GM12878 (cell line): ENCODE results near the gene LIPT1. TPM values are rescaled to one million over a fixed set of nuclear protein-coding genes. Genes with fewer than 3 reads are reported as not detected.

ENCODE experiments used
- ATF7 ChIP-seq: fragments of 450-650 bp; IDR thresholded peaks from 2 replicates; pipeline ENCODE4 v1.6.1; 2016; ENCODE audit warnings: low read depth, mild to moderate bottlenecking
- BCL11A ChIP-seq: IDR thresholded peaks from 2 replicates; pipeline ENCODE4 v1.6.1; 2011; ENCODE audit warnings: low read depth, low read length
- CHD2 ChIP-seq: IDR thresholded peaks from 2 replicates; pipeline ENCODE4 v1.6.1; 2011; ENCODE audit warnings: low read depth, low read length, improper control_type of control experiment, borderline replicate concordance
- DPF2 ChIP-seq: fragments of 450-650 bp; IDR thresholded peaks from 2 replicates; pipeline ENCODE4 v1.6.1; 2017; ENCODE audit warnings: mild to moderate bottlenecking
- EZH2 ChIP-seq: IDR thresholded peaks from 2 replicates; pipeline ENCODE4 v1.6.1; 2012; ENCODE audit warnings: low read depth, mild to moderate bottlenecking, control low read depth, inconsistent platforms, low read length, borderline replicate concordance; ENCODE audit not compliant: control insufficient read depth
- FOXM1 ChIP-seq: IDR thresholded peaks from 2 replicates; pipeline ENCODE4 v1.6.1; 2012; ENCODE audit warnings: low read depth, mild to moderate bottlenecking, inconsistent platforms, low read length, moderate library complexity
- JUNB ChIP-seq: IDR thresholded peaks from 2 replicates; pipeline ENCODE4 v1.6.1; 2016; ENCODE audit warnings: antibody characterized with exemption, mild to moderate bottlenecking
- KAT2A ChIP-seq: conservative IDR thresholded peaks from 2 replicates; pipeline ENCODE4 v1.6.1; 2011; ENCODE audit warnings: low read depth, low read length; ENCODE audit not compliant: control insufficient read depth
- NFYB ChIP-seq: IDR thresholded peaks from 2 replicates; pipeline ENCODE4 v1.6.1; 2011; ENCODE audit warnings: low read depth, mild to moderate bottlenecking, low read length, improper control_type of control experiment, moderate library complexity; ENCODE audit not compliant: insufficient read depth
- NR2F1 ChIP-seq: fragments of 450-650 bp; conservative IDR thresholded peaks from 2 replicates; pipeline ENCODE4 v1.6.1; 2017; ENCODE audit warnings: mild to moderate bottlenecking
- PAX8 ChIP-seq: fragments of 450-650 bp; IDR thresholded peaks from 2 replicates; pipeline ENCODE4 v1.6.1; 2017; ENCODE audit warnings: mild to moderate bottlenecking, moderate library complexity
- RAD21 ChIP-seq: IDR thresholded peaks from 2 replicates; pipeline ENCODE4 v1.6.1; 2011; ENCODE audit warnings: mild to moderate bottlenecking, low read depth, low read length, moderate library complexity; ENCODE audit not compliant: insufficient read depth
- RFX5 ChIP-seq: IDR thresholded peaks from 2 replicates; pipeline ENCODE4 v1.6.1; 2011; ENCODE audit warnings: low read depth, low read length, improper control_type of control experiment
- RUNX3 ChIP-seq: IDR thresholded peaks from 2 replicates; pipeline ENCODE4 v1.6.1; 2012; ENCODE audit warnings: low read length, inconsistent platforms
- WRNIP1 ChIP-seq: IDR thresholded peaks from 2 replicates; pipeline ENCODE4 v1.6.1; 2011; ENCODE audit warnings: low read depth, low read length, improper control_type of control experiment, borderline replicate concordance
- YY1 ChIP-seq: IDR thresholded peaks from 2 replicates; pipeline ENCODE4 v1.6.1; 2011; ENCODE audit warnings: low read depth, mild to moderate bottlenecking, low read length
- ZNF622 ChIP-seq: fragments of 450-650 bp; IDR thresholded peaks from 2 replicates; pipeline ENCODE4 v1.6.1; 2017; ENCODE audit warnings: mild to moderate bottlenecking, inconsistent platforms
- polyA plus RNA-seq, 11 experiments: library from polyadenylated mRNA; depleted of rRNA in 4 of 11; unstranded in 6 of 11; stranded (reverse) in 5 of 11; fragments of >200 nt; fragmentation: Nextera tagmentation in 4 of 11; fragmentation: Illumina TruSeq in 1 of 11; extraction: Ambion mirVana in 4 of 11; extraction: Trizol in 1 of 11; gene quantifications; 1 replicate in 1 of 11; 2 replicates in 10 of 11; pipeline versions ENCODE4 v1.2.1 to v1.2.3, GENCODE V29; 2011 to 2016; ENCODE audit warnings: inconsistent platforms in 2 of 11, missing spikeins in 2 of 11, low read depth in 1 of 11
- total RNA-seq, 4 experiments: library from RNA; depleted of rRNA in 3 of 4; stranded (reverse); fragments of >200 nt in 3 of 4; fragmentation: Illumina TruSeq in 1 of 4; extraction: Trizol in 1 of 4; gene quantifications; 2 replicates each; pipeline versions ENCODE4 v1.2.1 to v1.2.3, GENCODE V29; 2013 to 2021
- TF ChIP-seq, protein P1 (sequence below): fragments of 450-650 bp; IDR thresholded peaks from 2 replicates; pipeline ENCODE4 v1.6.1; 2016; ENCODE audit warnings: mild to moderate bottlenecking
- TF ChIP-seq, protein P2 (sequence below): fragments of 450-650 bp; IDR thresholded peaks from 2 replicates; pipeline ENCODE4 v1.6.1; 2014; ENCODE audit warnings: mild to moderate bottlenecking
- TF ChIP-seq, protein P3 (sequence below): fragments of 450-650 bp; IDR thresholded peaks from 2 replicates; pipeline ENCODE4 v1.6.1; 2016; ENCODE audit warnings: mild to moderate bottlenecking
- TF ChIP-seq, protein P4 (sequence below): fragments of 450-650 bp; IDR thresholded peaks from 2 replicates; pipeline ENCODE4 v1.6.1; 2016; ENCODE audit warnings: mild to moderate bottlenecking, moderate library complexity, borderline replicate concordance
- TF ChIP-seq, protein P5 (sequence below): fragments of 150-350 bp; IDR thresholded peaks from 2 replicates; pipeline ENCODE4 v1.6.1; 2016; ENCODE audit warnings: low read depth, low read length

The LIPT1 gene
- total and polyA plus RNA-seq, 10 of the 15 experiments (the other 5 are each of a cell fraction or from before 2014, with no cell fraction given): 8.0 to 15.5 (median 10.9) TPM

DNA sequence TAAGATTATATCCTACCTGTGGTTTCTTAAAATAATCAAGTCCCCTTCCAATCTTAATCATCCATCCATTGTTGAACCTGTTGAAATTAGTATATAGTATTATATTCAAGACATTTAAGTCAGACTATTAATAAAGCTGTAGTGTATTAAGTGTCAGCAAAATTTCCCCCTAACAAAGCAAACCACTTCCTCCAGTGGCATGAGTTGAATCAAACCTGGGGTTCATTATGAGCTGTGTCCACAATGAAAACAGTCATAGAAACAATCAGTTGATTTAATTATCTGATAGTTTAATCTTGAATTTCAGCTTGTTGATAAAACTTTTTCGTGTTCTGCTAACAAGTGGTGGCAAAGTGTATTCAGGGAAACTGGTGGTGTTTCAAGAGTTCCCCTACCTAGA, 14.8 kb downstream of the LIPT1 start (continued):
- TF ChIP-seq, protein P1, sequence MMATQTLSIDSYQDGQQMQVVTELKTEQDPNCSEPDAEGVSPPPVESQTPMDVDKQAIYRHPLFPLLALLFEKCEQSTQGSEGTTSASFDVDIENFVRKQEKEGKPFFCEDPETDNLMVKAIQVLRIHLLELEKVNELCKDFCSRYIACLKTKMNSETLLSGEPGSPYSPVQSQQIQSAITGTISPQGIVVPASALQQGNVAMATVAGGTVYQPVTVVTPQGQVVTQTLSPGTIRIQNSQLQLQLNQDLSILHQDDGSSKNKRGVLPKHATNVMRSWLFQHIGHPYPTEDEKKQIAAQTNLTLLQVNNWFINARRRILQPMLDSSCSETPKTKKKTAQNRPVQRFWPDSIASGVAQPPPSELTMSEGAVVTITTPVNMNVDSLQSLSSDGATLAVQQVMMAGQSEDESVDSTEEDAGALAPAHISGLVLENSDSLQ: no peak
- TF ChIP-seq DPF2 (peak; percentile 64; the same call in 1 of the 2 replicates), YY1 (no peak), CHD2 (no peak), RFX5 (no peak), PAX8 (no peak), ZNF622 (no peak), WRNIP1 (no peak), RAD21 (no peak), EZH2 (no peak), NFYB (no peak), FOXM1 (no peak), BCL11A (peak; percentile 77), RUNX3 (peak; percentile 87), ATF7 (no peak), KAT2A (no peak), JUNB (peak; percentile 84), NR2F1 (peak; percentile 36; the same call in 1 of the 2 replicates)
- TF ChIP-seq, protein P2, sequence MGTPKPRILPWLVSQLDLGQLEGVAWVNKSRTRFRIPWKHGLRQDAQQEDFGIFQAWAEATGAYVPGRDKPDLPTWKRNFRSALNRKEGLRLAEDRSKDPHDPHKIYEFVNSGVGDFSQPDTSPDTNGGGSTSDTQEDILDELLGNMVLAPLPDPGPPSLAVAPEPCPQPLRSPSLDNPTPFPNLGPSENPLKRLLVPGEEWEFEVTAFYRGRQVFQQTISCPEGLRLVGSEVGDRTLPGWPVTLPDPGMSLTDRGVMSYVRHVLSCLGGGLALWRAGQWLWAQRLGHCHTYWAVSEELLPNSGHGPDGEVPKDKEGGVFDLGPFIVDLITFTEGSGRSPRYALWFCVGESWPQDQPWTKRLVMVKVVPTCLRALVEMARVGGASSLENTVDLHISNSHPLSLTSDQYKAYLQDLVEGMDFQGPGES: no peak
- TF ChIP-seq, protein P3, sequence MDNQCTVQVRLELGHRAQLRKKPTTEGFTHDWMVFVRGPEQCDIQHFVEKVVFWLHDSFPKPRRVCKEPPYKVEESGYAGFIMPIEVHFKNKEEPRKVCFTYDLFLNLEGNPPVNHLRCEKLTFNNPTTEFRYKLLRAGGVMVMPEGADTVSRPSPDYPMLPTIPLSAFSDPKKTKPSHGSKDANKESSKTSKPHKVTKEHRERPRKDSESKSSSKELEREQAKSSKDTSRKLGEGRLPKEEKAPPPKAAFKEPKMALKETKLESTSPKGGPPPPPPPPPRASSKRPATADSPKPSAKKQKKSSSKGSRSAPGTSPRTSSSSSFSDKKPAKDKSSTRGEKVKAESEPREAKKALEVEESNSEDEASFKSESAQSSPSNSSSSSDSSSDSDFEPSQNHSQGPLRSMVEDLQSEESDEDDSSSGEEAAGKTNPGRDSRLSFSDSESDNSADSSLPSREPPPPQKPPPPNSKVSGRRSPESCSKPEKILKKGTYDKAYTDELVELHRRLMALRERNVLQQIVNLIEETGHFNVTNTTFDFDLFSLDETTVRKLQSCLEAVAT: no peak
- TF ChIP-seq, protein P4, sequence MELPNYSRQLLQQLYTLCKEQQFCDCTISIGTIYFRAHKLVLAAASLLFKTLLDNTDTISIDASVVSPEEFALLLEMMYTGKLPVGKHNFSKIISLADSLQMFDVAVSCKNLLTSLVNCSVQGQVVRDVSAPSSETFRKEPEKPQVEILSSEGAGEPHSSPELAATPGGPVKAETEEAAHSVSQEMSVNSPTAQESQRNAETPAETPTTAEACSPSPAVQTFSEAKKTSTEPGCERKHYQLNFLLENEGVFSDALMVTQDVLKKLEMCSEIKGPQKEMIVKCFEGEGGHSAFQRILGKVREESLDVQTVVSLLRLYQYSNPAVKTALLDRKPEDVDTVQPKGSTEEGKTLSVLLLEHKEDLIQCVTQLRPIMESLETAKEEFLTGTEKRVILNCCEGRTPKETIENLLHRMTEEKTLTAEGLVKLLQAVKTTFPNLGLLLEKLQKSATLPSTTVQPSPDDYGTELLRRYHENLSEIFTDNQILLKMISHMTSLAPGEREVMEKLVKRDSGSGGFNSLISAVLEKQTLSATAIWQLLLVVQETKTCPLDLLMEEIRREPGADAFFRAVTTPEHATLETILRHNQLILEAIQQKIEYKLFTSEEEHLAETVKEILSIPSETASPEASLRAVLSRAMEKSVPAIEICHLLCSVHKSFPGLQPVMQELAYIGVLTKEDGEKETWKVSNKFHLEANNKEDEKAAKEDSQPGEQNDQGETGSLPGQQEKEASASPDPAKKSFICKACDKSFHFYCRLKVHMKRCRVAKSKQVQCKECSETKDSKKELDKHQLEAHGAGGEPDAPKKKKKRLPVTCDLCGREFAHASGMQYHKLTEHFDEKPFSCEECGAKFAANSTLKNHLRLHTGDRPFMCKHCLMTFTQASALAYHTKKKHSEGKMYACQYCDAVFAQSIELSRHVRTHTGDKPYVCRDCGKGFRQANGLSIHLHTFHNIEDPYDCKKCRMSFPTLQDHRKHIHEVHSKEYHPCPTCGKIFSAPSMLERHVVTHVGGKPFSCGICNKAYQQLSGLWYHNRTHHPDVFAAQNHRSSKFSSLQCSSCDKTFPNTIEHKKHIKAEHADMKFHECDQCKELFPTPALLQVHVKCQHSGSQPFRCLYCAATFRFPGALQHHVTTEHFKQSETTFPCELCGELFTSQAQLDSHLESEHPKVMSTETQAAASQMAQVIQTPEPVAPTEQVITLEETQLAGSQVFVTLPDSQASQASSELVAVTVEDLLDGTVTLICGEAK: peak; percentile 23; the same call in 1 of the 2 replicates
- TF ChIP-seq, protein P5, sequence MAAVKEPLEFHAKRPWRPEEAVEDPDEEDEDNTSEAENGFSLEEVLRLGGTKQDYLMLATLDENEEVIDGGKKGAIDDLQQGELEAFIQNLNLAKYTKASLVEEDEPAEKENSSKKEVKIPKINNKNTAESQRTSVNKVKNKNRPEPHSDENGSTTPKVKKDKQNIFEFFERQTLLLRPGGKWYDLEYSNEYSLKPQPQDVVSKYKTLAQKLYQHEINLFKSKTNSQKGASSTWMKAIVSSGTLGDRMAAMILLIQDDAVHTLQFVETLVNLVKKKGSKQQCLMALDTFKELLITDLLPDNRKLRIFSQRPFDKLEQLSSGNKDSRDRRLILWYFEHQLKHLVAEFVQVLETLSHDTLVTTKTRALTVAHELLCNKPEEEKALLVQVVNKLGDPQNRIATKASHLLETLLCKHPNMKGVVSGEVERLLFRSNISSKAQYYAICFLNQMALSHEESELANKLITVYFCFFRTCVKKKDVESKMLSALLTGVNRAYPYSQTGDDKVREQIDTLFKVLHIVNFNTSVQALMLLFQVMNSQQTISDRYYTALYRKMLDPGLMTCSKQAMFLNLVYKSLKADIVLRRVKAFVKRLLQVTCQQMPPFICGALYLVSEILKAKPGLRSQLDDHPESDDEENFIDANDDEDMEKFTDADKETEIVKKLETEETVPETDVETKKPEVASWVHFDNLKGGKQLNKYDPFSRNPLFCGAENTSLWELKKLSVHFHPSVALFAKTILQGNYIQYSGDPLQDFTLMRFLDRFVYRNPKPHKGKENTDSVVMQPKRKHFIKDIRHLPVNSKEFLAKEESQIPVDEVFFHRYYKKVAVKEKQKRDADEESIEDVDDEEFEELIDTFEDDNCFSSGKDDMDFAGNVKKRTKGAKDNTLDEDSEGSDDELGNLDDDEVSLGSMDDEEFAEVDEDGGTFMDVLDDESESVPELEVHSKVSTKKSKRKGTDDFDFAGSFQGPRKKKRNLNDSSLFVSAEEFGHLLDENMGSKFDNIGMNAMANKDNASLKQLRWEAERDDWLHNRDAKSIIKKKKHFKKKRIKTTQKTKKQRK: no peak
